Inflammatory macrophage treated with lipopolysaccharide for 4 hours (primary cell): ENCODE results near the gene KCNIP4.

Experiments
- DNase-seq: peaks from one replicate; pipeline ENCODE4 v3.0.0-alpha.2; 2020

Gene KCNIP4

GRCh38 chr4:21752616-21753015, 196.0 kb downstream of the KCNIP4 start:
- no peak for DNase-seq

DNA sequence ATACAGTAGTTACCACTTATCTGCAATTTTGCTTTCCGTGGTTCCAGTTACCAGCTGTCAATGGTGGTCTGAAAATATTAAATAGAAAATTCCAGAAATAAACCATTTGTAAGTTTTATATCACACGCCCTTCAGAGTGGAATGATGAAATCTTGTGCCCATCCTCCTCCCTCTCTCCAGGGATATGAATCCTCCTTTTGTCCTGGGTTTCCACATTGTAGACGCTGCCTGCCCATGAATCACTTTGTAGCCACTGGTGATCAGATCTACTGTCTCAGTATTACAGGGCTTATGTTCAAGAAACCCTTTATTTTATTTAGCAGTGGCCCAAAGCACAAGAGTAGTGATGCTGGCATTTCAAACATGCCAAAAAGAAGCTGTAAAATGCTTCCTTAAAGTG, 198.6 kb downstream of the KCNIP4 start:
- DNase-seq: no peak

DNA sequence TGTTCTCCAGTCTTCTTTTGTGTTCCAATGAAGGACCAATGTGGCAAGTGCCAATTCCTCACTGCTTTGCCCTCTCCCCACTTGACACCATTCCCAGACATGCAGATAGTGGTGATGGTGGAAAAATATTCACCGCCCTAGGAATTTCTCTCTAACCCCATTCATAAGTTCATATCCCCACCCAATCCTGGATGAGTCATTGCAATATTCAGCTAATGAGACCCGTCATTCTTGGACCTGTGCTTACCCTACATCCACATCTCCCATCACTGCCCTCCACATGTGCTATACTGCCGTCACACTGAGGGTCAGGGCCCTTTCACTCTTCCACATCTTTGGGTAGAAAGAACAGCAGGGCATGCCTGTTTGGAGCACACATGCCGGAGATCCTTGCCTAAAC, 199.2 kb downstream of the KCNIP4 start:
- DNase-seq: no peak

DNA sequence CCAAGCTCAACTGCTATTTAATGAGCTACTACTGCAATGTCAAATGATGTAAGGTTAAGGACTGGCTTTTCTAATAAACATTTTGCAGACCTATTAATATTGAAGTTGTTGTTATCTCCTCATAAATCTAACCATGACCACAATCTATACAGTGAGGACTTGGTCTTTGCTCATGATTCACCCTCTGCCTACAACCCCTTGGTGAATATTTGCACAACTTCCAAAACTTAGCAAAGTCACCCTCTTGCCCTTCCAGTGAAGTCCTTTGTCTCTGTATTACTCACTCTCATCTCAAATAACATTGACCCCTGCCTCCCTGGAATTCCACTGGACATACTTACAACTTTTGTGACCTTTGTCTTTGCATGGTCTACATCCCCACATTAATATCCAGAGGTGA, 204.5 kb downstream of the KCNIP4 start:
- DNase-seq: no peak

- no peak for DNase-seq
Observed at GRCh38 chr4:21742326-21742725, 206.2 kb downstream of the KCNIP4 start.

- DNase-seq: no peak
Observed at GRCh38 chr4:21738821-21739220, 209.8 kb downstream of the KCNIP4 start.

DNA sequence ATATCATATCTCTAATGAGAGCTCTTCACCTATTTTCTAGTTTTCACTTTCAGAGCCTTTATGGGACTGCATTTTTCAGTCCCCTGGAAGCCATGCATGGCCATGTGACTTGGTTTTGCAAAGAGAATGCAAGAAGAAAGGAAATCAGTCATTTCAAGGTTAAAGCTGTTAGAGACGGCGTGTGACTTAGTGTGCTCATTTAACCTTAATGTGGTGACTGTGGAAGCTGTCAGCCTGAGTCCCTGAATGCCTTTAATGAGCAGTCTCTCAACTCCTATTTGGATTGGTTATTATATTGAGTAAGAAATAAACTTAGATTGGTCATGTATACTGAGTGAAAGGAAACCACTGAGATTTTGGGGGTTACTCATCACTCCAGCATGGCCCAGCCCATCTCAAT, 212.7 kb downstream of the KCNIP4 start:
- no peak for DNase-seq

DNA sequence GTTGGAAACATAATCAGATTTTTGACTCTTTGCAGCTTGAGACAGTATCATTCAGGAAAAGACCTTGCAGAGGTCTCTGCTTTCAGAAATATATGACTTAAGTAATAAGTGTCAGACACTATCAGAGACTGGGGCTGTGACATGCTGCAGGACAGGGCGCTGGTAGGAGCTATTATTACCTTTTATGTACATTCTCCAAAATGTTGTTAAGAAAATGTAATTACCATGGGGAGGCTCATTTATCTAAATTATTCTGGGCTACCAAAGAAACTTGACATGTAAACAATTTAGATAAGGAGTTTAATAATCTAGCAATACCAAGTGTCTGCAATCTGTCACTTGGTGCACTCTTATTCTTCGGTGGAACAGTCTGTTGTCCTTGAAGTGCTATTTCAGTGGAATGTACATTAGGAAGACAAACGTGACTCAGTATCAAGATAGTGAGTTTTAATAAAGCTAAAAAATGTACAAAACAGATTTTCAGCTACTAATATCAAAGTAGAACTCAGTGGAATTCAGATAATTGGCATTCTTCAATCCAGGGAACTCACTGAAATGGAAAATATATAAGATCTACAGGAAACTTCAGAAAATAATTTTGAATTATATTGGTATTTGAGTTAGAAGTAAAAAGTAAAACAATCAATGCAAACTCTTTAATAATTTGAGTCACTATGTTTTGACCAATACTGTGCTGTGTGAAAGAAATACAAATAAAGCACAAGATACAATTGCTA, 214.5 kb downstream of the KCNIP4 start:
- DNase-seq: no peak

- no peak for DNase-seq
Observed at GRCh38 chr4:21728304-21728703, 220.3 kb downstream of the KCNIP4 start.

- no peak for DNase-seq
Observed at GRCh38 chr4:21726255-21726815, 222.2 kb downstream of the KCNIP4 start.

DNA sequence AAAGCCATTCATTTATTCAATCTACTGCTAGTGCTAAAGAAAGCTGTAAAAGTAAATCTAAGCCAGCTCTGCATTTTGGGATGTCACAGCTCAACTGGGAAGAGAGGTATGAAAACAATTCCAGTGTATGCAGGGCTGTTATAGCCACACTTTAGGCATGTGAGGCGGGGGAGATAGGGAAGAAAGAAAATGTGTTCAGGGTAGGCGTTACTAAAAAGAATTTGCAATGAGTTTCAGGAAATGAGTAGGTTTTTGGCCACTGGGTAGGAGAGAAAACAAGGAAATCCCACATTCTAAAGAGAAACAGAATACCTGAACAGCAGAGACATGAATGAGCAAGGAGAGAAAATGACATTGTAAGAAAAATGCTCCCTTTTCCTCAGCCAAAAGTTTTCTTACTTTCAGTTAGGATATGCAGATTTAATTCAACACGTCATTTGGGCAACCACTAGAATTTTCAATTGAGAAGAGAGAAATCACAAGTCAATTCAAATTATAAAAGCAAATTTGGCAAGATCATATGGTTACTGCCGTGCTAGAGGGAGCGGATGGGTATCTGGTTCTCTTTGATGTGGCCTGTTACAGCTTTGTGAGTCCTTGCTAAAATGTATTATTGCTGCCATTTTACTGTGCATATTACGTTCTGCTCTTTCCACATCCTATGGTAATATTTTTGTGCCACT, 226.3 kb downstream of the KCNIP4 start:
- DNase-seq: no peak

DNA sequence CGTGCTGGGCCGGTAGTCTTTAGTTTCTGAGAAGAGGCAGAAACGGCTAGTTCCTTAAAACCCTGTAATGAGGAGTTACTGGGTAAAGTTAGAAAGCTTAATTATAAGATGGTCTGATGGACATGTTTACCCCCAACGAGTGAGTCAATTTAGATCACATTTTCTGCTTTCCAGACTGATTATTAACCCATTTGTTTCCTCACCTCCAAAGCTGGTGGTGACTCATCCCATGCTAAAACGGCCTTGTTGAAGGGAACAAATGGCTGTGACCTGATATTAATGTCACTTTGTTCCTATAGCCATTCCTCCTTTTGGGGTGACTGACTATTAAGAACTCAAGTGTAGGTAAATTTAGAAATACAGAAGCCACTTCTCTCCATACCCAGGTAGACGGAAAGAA, 232.0 kb downstream of the KCNIP4 start:
- DNase-seq: no peak

DNA sequence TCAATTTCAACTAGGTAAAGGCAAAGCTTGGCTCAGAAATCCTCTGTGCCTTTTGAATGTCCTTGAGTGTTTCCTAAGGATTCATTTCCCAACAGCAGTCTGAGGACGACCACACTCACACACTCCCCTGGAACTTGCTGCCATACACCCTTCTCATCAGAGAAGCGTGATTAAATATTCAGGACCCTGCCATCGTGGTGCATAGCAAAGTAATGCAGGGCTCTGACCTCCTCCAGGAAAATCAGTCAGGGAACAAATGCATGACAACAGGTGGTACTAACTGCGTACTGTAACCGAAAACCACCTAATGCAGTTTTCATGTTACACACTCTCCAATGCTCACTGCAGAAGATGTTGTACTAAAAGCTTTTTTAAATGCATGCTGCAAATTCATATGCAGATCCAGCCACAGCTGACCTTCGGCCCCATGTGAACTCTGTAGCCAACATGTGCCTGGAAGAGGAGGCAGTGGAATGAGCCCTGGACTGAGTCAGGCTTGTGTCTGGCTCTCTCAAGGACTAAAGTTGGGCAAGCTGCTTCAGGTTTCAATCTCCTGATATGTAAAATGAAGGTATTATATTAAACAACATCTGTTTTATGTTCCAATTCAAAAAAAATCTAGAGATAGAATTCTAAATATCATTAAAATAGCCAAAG, 238.3 kb downstream of the KCNIP4 start:
- DNase-seq: no peak

DNA sequence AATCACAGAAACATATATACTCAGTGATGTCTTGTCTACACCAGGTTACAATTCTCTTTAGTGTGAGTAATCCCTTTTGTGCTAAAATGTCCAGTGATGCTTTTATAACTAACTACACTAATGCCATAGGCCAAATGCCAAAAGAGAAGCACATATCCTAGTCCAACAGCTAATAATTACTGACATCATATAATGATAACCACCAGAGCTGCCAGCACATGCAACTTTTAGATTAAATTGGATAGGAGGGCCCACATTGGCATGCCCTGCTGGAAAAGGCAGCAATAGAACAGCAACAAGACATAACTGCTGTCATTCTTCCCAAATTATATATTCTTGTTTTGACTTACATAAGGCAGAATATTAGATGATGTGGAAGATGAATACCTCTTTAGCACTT, 238.8 kb downstream of the KCNIP4 start:
- no peak for DNase-seq

DNA sequence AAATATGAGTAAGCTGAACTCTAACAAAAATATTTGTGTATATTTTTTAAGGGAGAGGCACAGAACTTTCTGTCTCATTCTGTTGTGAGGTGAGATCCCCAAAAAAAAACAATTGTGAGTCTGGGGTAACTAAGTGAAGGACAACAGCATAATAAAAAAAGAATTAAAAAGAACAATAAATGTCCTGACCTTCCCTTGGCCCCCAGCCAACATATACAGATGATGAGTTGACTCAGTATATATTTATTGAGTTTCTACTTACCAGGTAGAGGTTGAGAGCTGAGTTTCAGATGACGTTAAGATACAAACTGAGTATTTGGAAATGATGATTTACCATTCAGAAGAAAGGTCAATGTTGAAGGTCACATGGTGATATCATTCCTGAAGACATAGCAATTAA, 239.5 kb downstream of the KCNIP4 start:
- DNase-seq: no peak

GRCh38 chr4:21699446-21699845, 249.1 kb downstream of the KCNIP4 start:
- no peak for DNase-seq

DNA sequence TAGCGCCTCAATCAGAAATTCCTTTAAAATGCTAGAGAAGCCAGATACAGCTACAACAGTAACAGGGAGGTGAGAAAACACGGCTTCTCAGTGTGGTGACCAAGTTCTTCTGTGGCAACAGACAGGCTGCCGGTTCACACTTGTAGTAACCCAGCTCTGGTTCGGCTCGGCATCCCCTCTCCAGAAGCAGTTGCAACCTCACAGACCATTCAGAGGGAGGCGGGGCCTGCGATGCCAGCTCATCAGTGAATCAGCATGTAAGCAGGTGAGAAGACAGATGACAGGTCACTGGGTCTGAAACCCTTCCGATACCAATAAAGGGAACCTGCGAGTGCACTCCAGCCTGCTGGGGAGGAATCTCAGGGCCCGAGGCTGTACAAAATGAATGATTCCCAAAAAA, 251.0 kb downstream of the KCNIP4 start:
- DNase-seq: no peak

GRCh38 chr4:21695141-21695540, 253.4 kb downstream of the KCNIP4 start:
- no peak for DNase-seq

- DNase-seq: no peak
Observed at GRCh38 chr4:21692241-21692640, 256.3 kb downstream of the KCNIP4 start.

DNA sequence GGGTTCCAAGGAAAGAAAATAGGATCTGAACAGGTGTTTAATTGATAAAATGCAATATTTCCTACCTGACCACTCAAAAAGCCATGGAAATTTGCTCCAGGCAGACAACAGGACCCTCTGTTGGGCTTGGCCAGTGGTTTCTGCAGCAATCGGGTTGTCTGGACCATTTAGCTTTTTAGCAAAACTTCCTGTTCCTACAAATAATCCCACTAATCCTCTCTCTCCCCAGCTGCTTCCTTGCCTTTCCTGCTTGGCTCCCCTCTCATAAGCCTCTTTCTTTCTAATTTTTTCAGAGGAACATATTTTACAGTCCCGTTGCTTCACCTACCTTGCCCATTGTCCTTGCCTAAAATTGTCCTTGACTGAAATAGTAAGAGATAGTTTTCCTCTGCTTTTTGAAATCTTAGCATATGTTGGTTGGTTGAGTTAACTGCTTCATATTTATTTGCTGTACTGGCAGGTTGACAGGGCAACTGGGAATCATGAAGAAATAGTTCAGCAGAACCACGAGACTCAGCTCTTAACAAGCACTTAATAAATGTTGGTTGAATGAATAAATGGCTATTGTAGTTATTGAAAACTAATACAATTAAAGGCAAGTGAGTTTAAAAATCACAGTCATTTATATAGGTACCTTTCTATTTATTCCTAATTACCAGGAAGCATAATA, 259.8 kb downstream of the KCNIP4 start:
- no peak for DNase-seq

GRCh38 chr4:21685911-21686310, 262.7 kb downstream of the KCNIP4 start:
- DNase-seq: no peak

DNA sequence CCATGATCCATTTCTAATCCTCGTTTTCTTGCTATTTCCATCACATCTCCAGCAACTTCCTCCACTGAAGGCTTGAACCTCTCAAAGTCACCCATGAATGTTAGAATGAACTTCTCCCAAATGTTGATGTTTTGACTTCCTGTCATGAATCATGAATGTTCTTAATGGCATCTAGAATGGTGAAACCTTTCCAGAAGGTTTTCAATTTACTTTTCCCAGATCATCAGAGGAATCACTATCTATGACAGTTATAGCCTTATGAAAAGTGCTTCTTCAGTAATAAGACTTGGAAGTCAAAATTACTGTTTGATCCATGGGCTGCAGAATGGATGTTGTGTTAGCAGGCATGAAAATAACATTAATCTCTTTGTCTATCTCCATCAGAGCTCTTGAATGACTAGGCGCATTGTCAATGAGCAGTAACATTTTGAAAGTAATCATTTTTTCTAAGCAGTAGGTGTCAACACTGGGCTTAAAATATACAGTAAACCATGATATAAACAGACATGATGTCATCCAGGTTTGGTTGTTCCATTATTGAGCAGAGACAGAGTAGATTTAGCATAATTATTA, 268.2 kb downstream of the KCNIP4 start:
- no peak for DNase-seq

DNA sequence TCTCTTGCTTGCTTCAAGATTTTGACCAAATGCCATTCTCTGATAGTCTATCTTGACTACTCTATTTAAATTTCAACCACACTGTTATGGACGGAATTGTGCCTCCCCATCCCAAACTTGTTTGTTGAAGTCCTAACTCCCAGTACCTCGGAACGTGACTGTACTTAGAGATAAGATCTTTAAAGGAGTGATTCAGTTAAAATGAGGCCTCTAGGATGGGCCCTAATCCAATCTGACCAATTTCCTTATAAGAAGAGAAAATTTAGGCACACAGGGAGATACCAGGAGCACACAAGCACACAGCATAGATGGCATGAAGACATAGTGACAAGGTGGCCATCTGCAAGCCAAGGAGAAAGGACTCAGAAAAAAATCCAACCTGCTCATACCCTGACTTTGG, 269.9 kb downstream of the KCNIP4 start:
- no peak for DNase-seq
